IPS DF 4.7 (cell line): ENCODE results near the gene AEN.

Experiments
- DNase-seq: peaks from one replicate; pipeline ENCODE4 v3.0.0-alpha.2; 2013; ENCODE audit warnings: low spot score; ENCODE audit errors: extremely low read depth

The AEN gene

GRCh38 chr15:88620995-88621772 lies at the start of gene AEN:
AEN (plus strand) TSS chr15:88621340; CDS start chr15:88626210, 4,870 bp downstream.
- no peak for DNase-seq

GRCh38 chr15:88571852-88572259 lies 49.3 kb upstream of the AEN start:
- no peak for DNase-seq

DNA sequence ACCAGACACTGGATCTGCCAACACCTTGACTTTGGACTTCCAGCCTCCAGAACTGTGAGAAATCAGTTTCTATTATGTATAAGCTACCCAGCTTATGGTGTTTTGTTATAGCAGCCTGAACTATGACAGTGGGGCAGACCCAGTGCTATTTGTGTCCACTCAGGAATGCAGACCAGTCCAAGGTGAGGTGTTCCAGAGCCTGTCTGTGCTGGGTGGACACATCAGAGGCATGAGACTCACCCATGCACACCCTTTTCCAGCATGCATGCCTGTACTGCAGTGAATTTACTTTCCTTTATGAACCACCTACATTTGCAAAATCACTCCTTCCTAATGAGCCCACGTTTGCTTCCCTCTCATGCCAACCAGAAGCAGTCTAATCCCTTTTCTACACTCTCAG lies 47.1 kb upstream of the AEN start:
- DNase-seq, result no peak

DNA sequence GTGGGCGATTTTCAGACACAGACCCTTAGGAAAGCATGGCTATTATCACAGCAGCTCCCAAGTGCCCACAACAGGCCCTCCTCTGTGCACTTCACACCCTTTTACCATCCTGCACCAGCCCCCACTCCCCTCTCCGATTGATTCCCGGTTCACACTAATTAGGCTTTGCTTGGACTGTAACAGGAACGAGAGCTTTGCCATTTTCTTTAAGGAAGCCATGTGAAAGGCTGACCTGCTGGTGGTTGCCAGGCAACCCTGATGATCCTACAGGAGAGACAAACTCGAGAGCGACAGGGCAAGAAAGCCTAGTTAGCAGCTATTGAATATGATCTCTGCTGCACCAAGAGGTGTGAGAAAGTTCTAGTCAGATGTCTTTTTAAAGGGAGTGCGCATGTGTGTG lies 46.5 kb upstream of the AEN start:
- DNase-seq, result no peak

DNA sequence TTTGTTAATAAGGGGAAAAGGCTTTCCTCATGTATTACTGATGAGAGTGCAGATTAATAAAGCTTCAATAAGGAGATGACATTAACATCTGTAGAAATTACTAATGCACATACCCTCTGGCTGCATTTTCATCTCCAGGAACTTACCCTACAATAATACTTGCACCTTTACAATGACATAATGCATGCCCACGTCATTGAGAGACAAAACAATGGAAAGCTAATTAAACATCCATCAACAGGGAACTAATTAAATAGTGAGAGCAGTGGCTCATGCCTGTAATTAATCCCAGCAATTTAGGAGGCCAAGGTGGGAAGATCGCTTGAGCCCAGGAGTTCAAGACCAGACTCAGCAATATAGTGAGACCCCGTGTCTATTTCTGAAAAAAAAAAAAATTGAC lies 41.8 kb upstream of the AEN start:
- DNase-seq, result no peak

- no peak for DNase-seq
Measured at GRCh38 chr15:88580532-88580931, 40.6 kb upstream of the AEN start.

- no peak for DNase-seq
Measured at GRCh38 chr15:88586401-88587162, 34.6 kb upstream of the AEN start.

DNA sequence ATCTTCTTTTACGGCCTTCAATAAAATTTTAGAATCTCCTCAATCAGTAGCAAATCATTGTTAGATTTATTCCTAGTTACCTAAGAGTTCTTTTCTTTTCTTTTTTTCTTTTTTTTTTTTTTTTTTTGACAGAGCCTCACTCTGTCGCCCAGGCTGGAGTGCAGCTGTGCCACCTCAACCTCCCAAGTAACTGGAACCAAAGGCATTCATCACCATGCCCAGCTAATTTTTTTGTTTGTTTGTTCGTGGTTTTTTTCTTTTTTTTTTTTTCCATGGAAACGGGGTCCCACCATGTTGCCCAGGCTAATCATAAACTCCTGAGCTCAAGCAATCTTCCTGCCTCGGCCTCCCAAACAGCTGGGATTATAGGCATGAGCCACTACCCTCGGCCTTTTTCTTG lies 30.4 kb upstream of the AEN start:
- DNase-seq, result no peak

GRCh38 chr15:88591384-88591783 lies 29.8 kb upstream of the AEN start:
- no peak for DNase-seq

- DNase-seq, result no peak
Measured at GRCh38 chr15:88603885-88604284, 17.3 kb upstream of the AEN start.

GRCh38 chr15:88604381-88605188 lies 16.6 kb upstream of the AEN start:
- DNase-seq, result no peak

- DNase-seq, result no peak
Measured at GRCh38 chr15:88605189-88606069, 15.7 kb upstream of the AEN start.

DNA sequence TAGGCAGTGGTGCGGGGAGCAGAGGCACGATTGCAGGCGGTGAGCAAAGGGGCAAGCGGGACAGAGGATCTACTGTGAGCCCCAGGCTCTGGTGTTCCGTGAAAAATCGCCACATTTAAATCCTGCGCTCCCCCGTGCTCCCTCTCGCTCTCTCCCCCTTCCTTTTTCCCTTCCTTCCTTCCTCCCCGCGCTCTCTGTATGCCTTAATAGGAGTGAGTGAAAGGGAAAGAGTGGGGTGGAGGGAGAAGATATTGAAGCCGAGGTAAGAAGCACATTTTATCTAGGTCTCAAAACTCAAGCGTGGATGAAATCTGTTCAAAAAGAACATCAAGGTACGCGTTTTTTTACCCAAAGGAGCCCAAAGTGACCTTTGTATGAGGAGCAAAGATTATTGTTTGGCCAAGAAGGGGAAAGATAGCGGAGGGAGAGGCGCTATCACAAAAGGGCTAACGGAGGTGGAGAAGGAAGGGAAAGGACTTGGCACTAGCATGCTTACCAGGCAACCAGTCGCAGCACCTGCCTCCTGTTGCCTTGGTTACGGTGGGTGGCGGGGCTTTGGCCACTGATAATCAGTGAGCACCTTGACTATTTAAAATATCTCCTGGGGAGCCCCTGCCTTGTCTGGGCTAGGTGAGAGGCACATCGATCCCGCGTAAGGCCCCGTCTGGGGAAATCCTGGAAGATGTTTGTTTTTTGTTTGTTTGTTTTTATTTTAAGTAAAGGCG lies 14.9 kb upstream of the AEN start:
- no peak for DNase-seq

- DNase-seq, result no peak
Measured at GRCh38 chr15:88607951-88608350, 13.2 kb upstream of the AEN start.

DNA sequence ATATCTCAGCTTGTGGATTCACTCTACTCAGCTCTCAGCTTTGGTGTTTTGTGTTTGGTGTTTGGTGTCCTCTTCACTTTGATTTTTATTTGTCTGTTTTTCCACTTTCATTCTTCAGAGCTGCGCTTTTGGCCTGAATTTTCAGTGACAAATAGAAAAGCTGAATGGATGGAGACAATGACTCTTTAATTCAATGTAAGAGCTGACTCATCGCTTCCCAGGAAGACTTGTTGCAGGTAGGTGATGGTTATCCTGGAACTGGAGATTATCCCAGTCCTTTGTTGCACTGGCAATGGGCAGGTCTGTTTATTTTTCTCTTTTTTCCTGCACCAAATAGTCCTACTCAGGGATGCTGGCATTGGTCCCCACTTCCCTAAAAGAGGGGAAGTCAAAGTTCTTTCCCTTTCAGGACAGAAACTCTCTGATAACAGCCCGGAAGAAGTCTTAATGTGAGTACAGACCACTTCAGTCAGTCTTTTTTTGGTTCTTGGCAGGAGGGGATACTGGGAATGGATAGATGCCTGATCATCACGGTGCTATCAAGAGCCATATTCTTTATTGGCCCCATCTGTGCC lies 12.4 kb upstream of the AEN start:
- no peak for DNase-seq

DNA sequence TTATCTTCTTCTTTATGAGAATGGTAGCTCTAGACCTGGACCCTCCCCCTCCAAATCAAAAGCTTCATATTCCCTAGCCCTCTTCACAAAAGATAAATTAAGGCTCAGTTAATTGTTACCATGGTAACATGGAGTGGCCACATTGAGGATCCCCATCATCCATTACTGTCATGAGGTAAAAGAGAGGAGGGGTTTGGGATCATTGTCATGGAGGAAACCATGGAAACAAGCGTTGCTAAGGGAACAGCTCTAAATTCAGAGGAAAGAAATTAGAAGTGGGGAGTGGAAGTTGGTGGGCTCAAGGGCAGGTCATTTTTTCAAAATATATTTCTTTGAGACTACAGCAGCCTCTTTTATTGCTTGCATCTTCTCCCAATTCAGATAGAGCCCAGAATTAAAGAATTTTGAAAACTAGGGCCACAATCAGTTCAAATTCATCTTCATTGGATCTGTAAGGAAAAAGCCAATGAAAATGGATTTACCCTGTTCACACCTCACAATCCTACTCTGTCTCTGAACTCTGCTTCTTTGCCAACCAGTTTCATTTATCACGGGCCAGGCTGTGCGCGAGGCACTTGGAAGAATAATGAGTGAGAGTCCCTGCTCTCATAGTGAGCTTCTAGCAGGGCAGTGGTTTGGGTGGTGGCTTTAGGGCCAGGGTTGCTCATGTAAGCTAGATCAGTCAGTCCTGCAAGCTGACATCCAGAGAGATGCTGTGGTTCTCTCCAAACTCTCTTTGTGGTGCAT lies 11.6 kb upstream of the AEN start:
- no peak for DNase-seq

DNA sequence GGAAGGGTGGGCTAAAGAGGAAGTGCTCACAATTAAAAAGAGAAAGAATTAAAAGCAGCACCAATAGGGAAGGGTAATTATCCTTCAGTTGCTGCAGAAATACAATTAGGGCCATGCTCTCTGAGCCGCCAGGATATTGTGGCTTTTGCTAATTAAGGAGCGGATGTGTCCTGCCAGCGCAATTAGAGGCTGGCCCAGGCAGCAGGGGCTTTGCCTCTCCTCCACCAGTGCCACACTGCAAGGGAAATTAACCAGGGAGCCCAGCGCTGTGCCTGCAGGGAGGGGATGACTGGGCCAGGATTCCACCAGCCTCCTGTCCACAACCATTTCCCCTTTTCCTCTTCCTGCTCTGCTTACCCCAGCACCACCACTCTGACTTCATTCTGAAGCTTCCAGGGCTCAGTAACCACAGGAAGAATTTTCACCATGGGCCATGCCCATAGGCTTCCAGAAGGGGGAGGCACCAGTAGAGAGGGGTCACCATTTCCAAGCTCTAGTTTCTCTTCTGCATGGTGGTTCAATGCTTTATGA lies 10.4 kb upstream of the AEN start:
- DNase-seq, result no peak

GRCh38 chr15:88612186-88612796 lies 8.8 kb upstream of the AEN start:
- DNase-seq, result no peak
